H1 (cell line): ENCODE results near the gene UHRF1. TPM values are rescaled to one million over a fixed set of nuclear protein-coding genes. Genes with fewer than 3 reads are reported as not detected.

Experiments
- CTCF ChIA-PET: fragments of 300-600 bp; sonication (Branson Sonifier 250); formaldehyde crosslinking; loops from one replicate; lab custom pipeline; 2021; ENCODE audit not compliant: partially characterized antibody; lab: Charles Lee
- POLR2A ChIA-PET: fragments of 300-600 bp; sonication (Branson Sonifier 250); formaldehyde crosslinking; loops from one replicate; lab custom pipeline; 2021; ENCODE audit warnings: inconsistent platforms; ENCODE audit not compliant: partially characterized antibody; lab: Charles Lee
- DNase-seq, 2 experiments: peaks; one replicate each; pipeline versions ENCODE4 v3.0.0 to v3.0.0-alpha.2; 2010 to 2022; ENCODE audit warnings: low spot score in 2 of 2, low read depth in 1 of 2, mixed read lengths in 1 of 2
- FAIRE-seq: peaks from 2 replicates; lab custom pipeline; 2011; peaks lifted over from hg19 to GRCh38; lab: Jason Lieb, UNC
- H2AFZ ChIP-seq: 2 replicates; pipeline ENCODE4 v1.8.1; 2012; ENCODE audit warnings: low read length, inconsistent platforms
- H2AK5ac ChIP-seq: 2 replicates; pipeline ENCODE4 v1.6.1; 2013; ENCODE audit warnings: low read depth, low read length
- H2BK120ac ChIP-seq: replicated peaks from 2 replicates; pipeline ENCODE3; 2013; ENCODE audit warnings: low read depth, low read length, inconsistent platforms
- H2BK12ac ChIP-seq: 2 replicates; pipeline ENCODE4 v1.6.1; 2013; ENCODE audit warnings: low read depth, low read length
- H2BK15ac ChIP-seq: 2 replicates; pipeline ENCODE4 v1.6.1; 2013; ENCODE audit warnings: low read length
- H2BK20ac ChIP-seq: 2 replicates; pipeline ENCODE4 v1.6.1; 2013; ENCODE audit warnings: low read length
- H2BK5ac ChIP-seq: 2 replicates; pipeline ENCODE4 v1.6.1; 2013; ENCODE audit warnings: low read depth, low read length
- H3K14ac ChIP-seq: 2 replicates; pipeline ENCODE4 v1.6.1; 2013; ENCODE audit warnings: inconsistent platforms; ENCODE audit not compliant: insufficient read length
- H3K18ac ChIP-seq: 2 replicates; pipeline ENCODE4 v1.6.1; 2013; ENCODE audit warnings: low read length; ENCODE audit errors: extremely low read depth
- H3K23ac ChIP-seq: 2 replicates; pipeline ENCODE4 v1.6.1; 2013; ENCODE audit warnings: inconsistent platforms; ENCODE audit not compliant: insufficient read length
- H3K23me2 ChIP-seq: 2 replicates; pipeline ENCODE4 v1.6.1; 2013; ENCODE audit warnings: low read depth, low read length
- H3K27ac ChIP-seq: 2 replicates; pipeline ENCODE4 v1.6.1; 2011; ENCODE audit warnings: low read depth, low read length, inconsistent platforms
- H3K27me3 ChIP-seq, 4 experiments: replicated peaks in 1 of 4; 1 replicate in 1 of 4; 2 replicates in 3 of 4; pipeline versions ENCODE4 v1.6.1 to v1.8.1; 2011 to 2013; ENCODE audit warnings: low read length in 3 of 4, mild to moderate bottlenecking in 3 of 4, inconsistent platforms in 2 of 4, mixed read lengths in 2 of 4, moderate library complexity in 1 of 4; ENCODE audit not compliant: control insufficient read depth in 3 of 4, insufficient read depth in 3 of 4; ENCODE audit errors: extremely low read depth in 1 of 4
- H3K36me3 ChIP-seq, 4 experiments: 2 replicates each; pipeline versions ENCODE4 v1.6.1 to v1.8.1; 2011 to 2013; ENCODE audit warnings: mild to moderate bottlenecking in 4 of 4, low read length in 3 of 4, moderate library complexity in 2 of 4, control low read depth in 1 of 4, inconsistent platforms in 1 of 4; ENCODE audit not compliant: insufficient read depth in 4 of 4, control insufficient read depth in 2 of 4
- H3K4ac ChIP-seq: replicated peaks from 2 replicates; pipeline ENCODE3; 2013; ENCODE audit warnings: low read length, low read depth, mixed read lengths, inconsistent platforms; ENCODE audit not compliant: insufficient read length
- H3K4me1 ChIP-seq, 4 experiments: replicated peaks in 1 of 4; 1 replicate in 1 of 4; 2 replicates in 3 of 4; pipeline versions ENCODE4 v1.6.1 to v1.8.1; 2011 to 2013; ENCODE audit warnings: low read length in 3 of 4, inconsistent platforms in 2 of 4, mixed read lengths in 1 of 4; ENCODE audit not compliant: insufficient read depth in 4 of 4, control insufficient read depth in 3 of 4
- H3K4me2 ChIP-seq, 2 experiments: 2 replicates each; pipeline versions ENCODE4 v1.6.1 to v1.8.1; 2011 to 2013; ENCODE audit warnings: low read depth in 2 of 2, low read length in 2 of 2, control low read depth in 1 of 2, inconsistent platforms in 1 of 2, mild to moderate bottlenecking in 1 of 2; ENCODE audit not compliant: insufficient read depth in 1 of 2
- H3K4me3 ChIP-seq, 4 experiments: fragments of 200-600, 300-600 bp in 1 of 4; sonication (generic), shearing (Covaris generic), sonication (Bioruptor Twin) in 1 of 4; 2 replicates each; pipeline versions ENCODE4 v1.5.1 to v1.8.1; 2011 to 2016; ENCODE audit warnings: low read length in 4 of 4, low read depth in 3 of 4, control low read depth in 2 of 4, inconsistent platforms in 2 of 4, mild to moderate bottlenecking in 2 of 4, mixed read lengths in 1 of 4, moderate library complexity in 1 of 4; ENCODE audit not compliant: insufficient read depth in 2 of 4; ENCODE audit errors: extremely low read depth in 1 of 4
- H3K56ac ChIP-seq: replicated peaks from 2 replicates; pipeline ENCODE3; 2013; ENCODE audit warnings: low read depth, mild to moderate bottlenecking, mixed read lengths, low read length, inconsistent platforms; ENCODE audit not compliant: insufficient read length
- H3K79me1 ChIP-seq: 2 replicates; pipeline ENCODE4 v1.6.1; 2013; ENCODE audit warnings: low read depth, low read length, control low read depth
- H3K79me2 ChIP-seq, 2 experiments: 2 replicates each; pipeline versions ENCODE4 v1.6.1 to v1.8.1; 2012 to 2013; ENCODE audit warnings: low read length in 2 of 2, mild to moderate bottlenecking in 2 of 2, inconsistent platforms in 1 of 2; ENCODE audit not compliant: insufficient read depth in 2 of 2, control insufficient read depth in 1 of 2
- H3K9ac ChIP-seq, 4 experiments: replicated peaks in 1 of 4; 1 replicate in 1 of 4; 2 replicates in 3 of 4; pipeline versions ENCODE4 v1.6.1 to v1.8.1; 2011 to 2013; ENCODE audit warnings: low read depth in 3 of 4, low read length in 3 of 4, control low read depth in 2 of 4, mild to moderate bottlenecking in 2 of 4, moderate library complexity in 2 of 4, inconsistent platforms in 1 of 4; ENCODE audit errors: extremely low read depth in 1 of 4
- H3K9me3 ChIP-seq, 2 experiments: 2 replicates each; pipeline versions ENCODE4 v1.6.1 to v1.8.1; 2012 to 2013; ENCODE audit warnings: mild to moderate bottlenecking in 2 of 2, moderate library complexity in 2 of 2, control low read depth in 1 of 2, inconsistent platforms in 1 of 2, low read depth in 1 of 2, low read length in 1 of 2, mixed read lengths in 1 of 2; ENCODE audit not compliant: insufficient read depth in 2 of 2
- H4K20me1 ChIP-seq, 2 experiments: replicated peaks in 1 of 2; 2 replicates each; pipeline versions ENCODE3 to v1.8.1; 2011 to 2013; ENCODE audit warnings: inconsistent platforms in 2 of 2, low read length in 2 of 2, mild to moderate bottlenecking in 1 of 2; ENCODE audit not compliant: insufficient read depth in 2 of 2, control insufficient read depth in 1 of 2
- H4K5ac ChIP-seq: 2 replicates; pipeline ENCODE4 v1.6.1; 2013; ENCODE audit warnings: low read length, low read depth, mixed read lengths, inconsistent platforms; ENCODE audit not compliant: insufficient read length
- H4K8ac ChIP-seq: 2 replicates; pipeline ENCODE4 v1.8.0; 2013; ENCODE audit warnings: mild to moderate bottlenecking, moderate library complexity, low read length, inconsistent platforms; ENCODE audit not compliant: insufficient read depth; ENCODE audit errors: extremely low read depth
- H4K91ac ChIP-seq: replicated peaks from 2 replicates; pipeline ENCODE3; 2013; ENCODE audit warnings: low read length, mixed read lengths, inconsistent platforms; ENCODE audit not compliant: insufficient read length
- BCL11A ChIP-seq, 2 experiments: IDR thresholded peaks; one replicate each; pipeline ENCODE4 v1.6.1; 2011; ENCODE audit warnings: low read depth in 2 of 2, low read length in 2 of 2, mild to moderate bottlenecking in 2 of 2
- BRCA1 ChIP-seq: IDR thresholded peaks from 2 replicates; pipeline ENCODE4 v1.6.1; 2012; ENCODE audit warnings: low read depth, low read length, improper control_type of control experiment
- CREB1 ChIP-seq: IDR thresholded peaks from 2 replicates; pipeline ENCODE4 v1.6.1; 2012; ENCODE audit warnings: inconsistent platforms
- EP300 ChIP-seq, 2 experiments: IDR thresholded peaks; 1 replicate in 1 of 2; 2 replicates in 1 of 2; pipeline ENCODE4 v1.6.1; 2011 to 2012; ENCODE audit warnings: low read depth in 2 of 2, low read length in 2 of 2, mild to moderate bottlenecking in 2 of 2, borderline replicate concordance in 1 of 2, inconsistent platforms in 1 of 2, moderate library complexity in 1 of 2
- HDAC2 ChIP-seq, 2 experiments: fragments of 300-600 bp in 1 of 2; sonication (generic) in 1 of 2; IDR thresholded peaks; 2 replicates each; pipeline ENCODE4 v1.6.1; 2011 to 2012; ENCODE audit warnings: low read depth in 2 of 2, low read length in 2 of 2, mild to moderate bottlenecking in 2 of 2, moderate library complexity in 2 of 2, borderline replicate concordance in 1 of 2, inconsistent platforms in 1 of 2
- JUND ChIP-seq: IDR thresholded peaks from 2 replicates; pipeline ENCODE4 v1.6.1; 2011; ENCODE audit warnings: mild to moderate bottlenecking, improper control_type of control experiment, low read length
- NRF1 ChIP-seq: IDR thresholded peaks from 2 replicates; pipeline ENCODE4 v1.6.1; 2011; ENCODE audit warnings: mild to moderate bottlenecking, low read depth, low read length, improper control_type of control experiment
- RNF2 ChIP-seq: fragments of 200-900, 300-1000 bp; sonication (generic); IDR thresholded peaks from 2 replicates; pipeline ENCODE4 v1.7.1; 2016; ENCODE audit warnings: borderline replicate concordance, low read depth, mild to moderate bottlenecking, antibody characterized with exemption, low read length; ENCODE audit not compliant: poor library complexity, severe bottlenecking; ENCODE audit errors: missing control alignments
- SIX5 ChIP-seq: IDR thresholded peaks from 2 replicates; pipeline ENCODE4 v1.6.1; 2011; ENCODE audit warnings: mild to moderate bottlenecking, low read depth, low read length
- TEAD4 ChIP-seq: IDR thresholded peaks from 2 replicates; pipeline ENCODE4 v1.6.1; 2012; ENCODE audit warnings: low read depth, low read length, inconsistent platforms, mixed read lengths
- WGBS, 2 experiments: shearing (Covaris generic) in 1 of 2; methylation state at CpG; one replicate each; pipeline versions ENCODE4 v1.1.6 to v1.1.7; 2013 to 2015; ENCODE audit warnings: low lambda C conversion rate in 2 of 2, mixed read lengths in 2 of 2, inconsistent platforms in 1 of 2, low coverage in 1 of 2, missing lambda C conversion rate in 1 of 2; ENCODE audit not compliant: insufficient replicate concordance in 2 of 2, insufficient coverage in 1 of 2, insufficient read length in 1 of 2; ENCODE audit errors: extremely low coverage in 1 of 2, missing lambda C conversion rate in 1 of 2; 5-methylcytosine and 5-hydroxymethylcytosine counted together
- polyA plus RNA-seq, 7 experiments: library from polyadenylated mRNA; depleted of rRNA in 3 of 7; stranded (reverse) in 5 of 7; unstranded in 2 of 7; fragments of >200 nt in 5 of 7; fragments of 200-250 nt in 2 of 7; gene quantifications; 1 replicate in 5 of 7; 2 replicates in 1 of 7; 4 replicates in 1 of 7; pipeline versions ENCODE4 v1.2.1 to v1.2.3, GENCODE V29; 2011 to 2013; ENCODE audit warnings: missing spikeins in 2 of 7, mixed read lengths in 2 of 7
- total RNA-seq: library from RNA; stranded (reverse); fragmentation: NEBNext Ultra II Directional; extraction: Animal tissue kit (Norgen Biotek cat#: 25700); gene quantifications from 2 replicates; pipeline ENCODE4 v1.2.1, GENCODE V29; 2021
- TF ChIP-seq, protein P1 (sequence below), 3 experiments: IDR thresholded peaks; 1 replicate in 2 of 3; 2 replicates in 1 of 3; pipeline versions ENCODE4 v1.5.1 to v1.6.1; 2011; ENCODE audit warnings: low read length in 3 of 3, mild to moderate bottlenecking in 3 of 3, inconsistent platforms in 2 of 3, low read depth in 1 of 3, moderate library complexity in 1 of 3; ENCODE audit not compliant: insufficient read depth in 1 of 3; ENCODE audit errors: control extremely low read depth in 1 of 3

Gene UHRF1
- total and polyA plus RNA-seq, 2 of the 8 experiments (the other 6 are each of a cell fraction or from before 2014, with no cell fraction given): 14.7 to 65.8 TPM

DNA sequence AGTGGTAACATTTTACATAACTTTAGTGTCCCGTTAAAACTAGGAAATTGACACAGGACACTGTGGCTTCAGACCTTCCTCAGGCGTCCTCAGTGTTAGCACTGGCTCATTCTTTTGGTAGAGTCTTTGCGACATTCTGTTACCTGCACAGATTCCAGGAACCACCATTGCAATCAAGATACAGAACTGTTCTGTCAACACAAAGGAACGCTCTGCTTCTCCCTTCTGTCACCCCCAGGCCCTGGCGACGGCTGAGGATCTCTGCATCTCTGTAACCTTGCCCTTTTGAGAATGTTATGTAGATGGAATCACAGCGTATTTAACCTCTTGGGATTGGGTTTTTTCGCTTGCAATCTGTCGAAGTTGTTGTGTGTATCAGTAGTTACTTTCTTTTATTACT, 82.2 kb downstream of the UHRF1 start:
- H4K91ac ChIP-seq: no peak overlapping the region
- H4K8ac ChIP-seq: no peak overlapping the region
- H3K4me2 ChIP-seq: no peak overlapping the region
- H3K79me1 ChIP-seq: peaks cover 4% of the 10 kb centered on the region; the same call in 1 of the 2 replicates
- H3K4ac ChIP-seq: no peak overlapping the region
- H2BK20ac ChIP-seq: no peak overlapping the region
- H2AK5ac ChIP-seq: no peak overlapping the region
- no peak for TF ChIP-seq BCL11A (IDR thresholded peaks at IDR 0.05; ENCODE audit: low read depth in 2 of 2, low read length in 2 of 2)
- TF ChIP-seq SIX5: no peak
- TF ChIP-seq, protein P1, sequence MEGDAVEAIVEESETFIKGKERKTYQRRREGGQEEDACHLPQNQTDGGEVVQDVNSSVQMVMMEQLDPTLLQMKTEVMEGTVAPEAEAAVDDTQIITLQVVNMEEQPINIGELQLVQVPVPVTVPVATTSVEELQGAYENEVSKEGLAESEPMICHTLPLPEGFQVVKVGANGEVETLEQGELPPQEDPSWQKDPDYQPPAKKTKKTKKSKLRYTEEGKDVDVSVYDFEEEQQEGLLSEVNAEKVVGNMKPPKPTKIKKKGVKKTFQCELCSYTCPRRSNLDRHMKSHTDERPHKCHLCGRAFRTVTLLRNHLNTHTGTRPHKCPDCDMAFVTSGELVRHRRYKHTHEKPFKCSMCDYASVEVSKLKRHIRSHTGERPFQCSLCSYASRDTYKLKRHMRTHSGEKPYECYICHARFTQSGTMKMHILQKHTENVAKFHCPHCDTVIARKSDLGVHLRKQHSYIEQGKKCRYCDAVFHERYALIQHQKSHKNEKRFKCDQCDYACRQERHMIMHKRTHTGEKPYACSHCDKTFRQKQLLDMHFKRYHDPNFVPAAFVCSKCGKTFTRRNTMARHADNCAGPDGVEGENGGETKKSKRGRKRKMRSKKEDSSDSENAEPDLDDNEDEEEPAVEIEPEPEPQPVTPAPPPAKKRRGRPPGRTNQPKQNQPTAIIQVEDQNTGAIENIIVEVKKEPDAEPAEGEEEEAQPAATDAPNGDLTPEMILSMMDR (IDR thresholded peaks at IDR 0.05; ENCODE audit: control extremely low read depth in 1 of 3, insufficient read depth in 1 of 3, low read depth in 1 of 3, low read length in 3 of 3): no peak
- TF ChIP-seq HDAC2 (IDR thresholded peaks at IDR 0.05; ENCODE audit: borderline replicate concordance in 1 of 2, low read depth in 2 of 2, low read length in 2 of 2): no peak
- no peak for TF ChIP-seq JUND
- no peak for TF ChIP-seq EP300 (IDR thresholded peaks at IDR 0.05; ENCODE audit: borderline replicate concordance in 1 of 2, low read depth in 2 of 2, low read length in 2 of 2)
- TF ChIP-seq TEAD4: no peak
- TF ChIP-seq CREB1: no peak
- no peak for TF ChIP-seq NRF1
- TF ChIP-seq BRCA1: no peak
- TF ChIP-seq RNF2: no peak
- H3K9me3 ChIP-seq: no peaks in the 10 kb centered on the region
- H3K27ac ChIP-seq: no peak overlapping the region
- H2BK120ac ChIP-seq: no peak overlapping the region
- peaks cover 0 to 71% of the 10 kb centered on the region in 2 experiments; a peak in 2 of 4 replicates for H3K79me2 ChIP-seq
- no peaks in the 10 kb centered on the region for H3K36me3 ChIP-seq
- no peak overlapping the region for H3K4me3 ChIP-seq
- H2BK5ac ChIP-seq: no peak overlapping the region
- FAIRE-seq (no peak), DNase-seq (no peak)
- H3K4me1 ChIP-seq: no peaks in the 10 kb centered on the region; a peak in 3 of 7 replicates
- H3K18ac ChIP-seq: no peak overlapping the region
- H4K5ac ChIP-seq: no peak overlapping the region
- H3K9ac ChIP-seq: no peak overlapping the region
- H3K23me2 ChIP-seq: no peaks in the 10 kb centered on the region
- POLR2A ChIA-PET: no interaction called here
- no peak overlapping the region for H2AFZ ChIP-seq
- no peak overlapping the region for H3K56ac ChIP-seq
- 89% methylated on average over 9 of the region's 9 CpGs; no CpG with 5 or more reads in 1 of the 2 experiments for WGBS, 2 experiments
- no peak overlapping the region for H3K23ac ChIP-seq
- H3K14ac ChIP-seq: no peak overlapping the region
- H2BK15ac ChIP-seq: no peak overlapping the region
- H2BK12ac ChIP-seq: no peak overlapping the region
- CTCF ChIA-PET: interaction anchor here (0.6 kb wide), 1 partner anchor 258 kb away, joined by 3 read pairs; no protein-coding TSS in a partner anchor
- H4K20me1 ChIP-seq: peaks cover 5 to 19% of the 10 kb centered on the region in 2 experiments
- H3K27me3 ChIP-seq: no peaks in the 10 kb centered on the region
